Dermis blood vessel endothelial cell (primary cell): ENCODE results near the gene CACNA1A. TPM values are rescaled to one million over a fixed set of nuclear protein-coding genes. Genes with fewer than 3 reads are reported as not detected.
A peak's percentile ranks its signal among the peaks of the same experiment; 100 is the strongest.

Experiments
- DNase-seq: peaks from one replicate; pipeline ENCODE4 v3.0.0; 2010
- total RNA-seq: library from RNA; depleted of rRNA; stranded (reverse); fragments of >200 nt; gene quantifications from 2 replicates; pipeline ENCODE4 v1.2.3, GENCODE V29; 2014

Gene CACNA1A
- total RNA-seq, 1 donor from 2014 or later, result 0.17 TPM

GRCh38 chr19:13302526-13303270 is 203.6 kb downstream of the CACNA1A start:
- DNase-seq, result no peak

- DNase-seq, result no peak
Observed at GRCh38 chr19:13301627-13302334, 204.5 kb downstream of the CACNA1A start.

GRCh38 chr19:13300421-13301030 is 205.8 kb downstream of the CACNA1A start:
- no peak for DNase-seq

- no peak for DNase-seq
Observed at GRCh38 chr19:13299838-13300237, 206.4 kb downstream of the CACNA1A start.

GRCh38 chr19:13298565-13299481 is 207.5 kb downstream of the CACNA1A start:
- no peak for DNase-seq

- no peak for DNase-seq
Observed at GRCh38 chr19:13297023-13297422, 209.3 kb downstream of the CACNA1A start.

- no peak for DNase-seq
Observed at GRCh38 chr19:13294812-13295567, 211.3 kb downstream of the CACNA1A start.

- no peak for DNase-seq
Observed at GRCh38 chr19:13291913-13292312, 214.4 kb downstream of the CACNA1A start.

GRCh38 chr19:13290741-13291140 is 215.5 kb downstream of the CACNA1A start:
- no peak for DNase-seq

- DNase-seq, result no peak
Observed at GRCh38 chr19:13289295-13289694, 217.0 kb downstream of the CACNA1A start.

- DNase-seq, result no peak
Observed at GRCh38 chr19:13286195-13286985, 219.9 kb downstream of the CACNA1A start.

- DNase-seq, result no peak
Observed at GRCh38 chr19:13284929-13285928, 221.1 kb downstream of the CACNA1A start.

- no peak for DNase-seq
Observed at GRCh38 chr19:13283871-13284270, 222.4 kb downstream of the CACNA1A start.

- DNase-seq, result no peak
Observed at GRCh38 chr19:13282486-13283065, 223.7 kb downstream of the CACNA1A start.

GRCh38 chr19:13281567-13282291 is 224.6 kb downstream of the CACNA1A start:
- no peak for DNase-seq

GRCh38 chr19:13277104-13277809 is 229.0 kb downstream of the CACNA1A start:
- peak; percentile 86 for DNase-seq

- DNase-seq, result no peak
Observed at GRCh38 chr19:13275016-13275722, 231.1 kb downstream of the CACNA1A start.
